ENCODE measurements around the gene CATSPERZ.

Gene CATSPERZ

GRCh38 chr11:64342869-64343745 lies 42.9 kb downstream of the CATSPERZ start:
- DNase-seq = no peak

GRCh38 chr11:64343767-64344559 lies 43.8 kb downstream of the CATSPERZ start:
- DNase-seq = no peak

- DNase-seq = no peak
These were observed 44.6 kb downstream of the CATSPERZ start for GRCh38 chr11:64344787-64345186.

GRCh38 chr11:64347193-64347867 lies 47.2 kb downstream of the CATSPERZ start:
- DNase-seq = no peak

DNA sequence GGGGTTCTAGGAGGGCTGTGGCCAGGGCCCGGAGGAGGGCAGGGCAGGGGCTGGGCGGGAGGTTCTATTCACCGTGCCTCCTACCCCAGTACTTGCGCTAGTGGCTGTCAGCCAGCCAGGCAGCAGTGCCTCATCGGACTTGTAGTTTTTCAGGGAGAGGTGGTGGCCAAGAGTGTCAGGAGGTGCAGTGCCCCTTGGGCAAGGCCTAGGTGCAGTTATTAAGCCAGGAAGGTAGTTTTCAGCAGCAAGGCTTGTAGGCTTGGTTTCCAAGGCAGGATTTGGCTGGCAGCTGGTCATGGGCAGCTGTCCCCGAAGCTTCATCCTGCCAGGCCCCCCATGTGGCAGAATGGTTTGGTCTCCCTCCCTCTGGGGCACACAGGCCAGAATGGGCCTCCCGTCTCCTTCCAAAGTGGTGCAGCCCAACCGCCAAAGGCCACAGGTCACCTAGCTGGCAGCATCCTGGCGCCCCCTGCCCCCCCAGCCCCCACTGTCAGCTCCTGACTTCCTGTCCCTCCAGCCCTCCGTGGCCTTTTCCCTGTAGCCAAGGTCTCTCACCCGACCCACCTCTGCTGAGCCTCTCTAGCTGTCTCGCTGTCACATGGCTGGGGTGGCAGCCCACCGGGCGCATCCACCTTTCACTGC lies 48.3 kb downstream of the CATSPERZ start:
- DNase-seq = peak; percentile 77 to 80

GRCh38 chr11:64349025-64349387 lies 48.8 kb downstream of the CATSPERZ start:
- no peak for DNase-seq

DNA sequence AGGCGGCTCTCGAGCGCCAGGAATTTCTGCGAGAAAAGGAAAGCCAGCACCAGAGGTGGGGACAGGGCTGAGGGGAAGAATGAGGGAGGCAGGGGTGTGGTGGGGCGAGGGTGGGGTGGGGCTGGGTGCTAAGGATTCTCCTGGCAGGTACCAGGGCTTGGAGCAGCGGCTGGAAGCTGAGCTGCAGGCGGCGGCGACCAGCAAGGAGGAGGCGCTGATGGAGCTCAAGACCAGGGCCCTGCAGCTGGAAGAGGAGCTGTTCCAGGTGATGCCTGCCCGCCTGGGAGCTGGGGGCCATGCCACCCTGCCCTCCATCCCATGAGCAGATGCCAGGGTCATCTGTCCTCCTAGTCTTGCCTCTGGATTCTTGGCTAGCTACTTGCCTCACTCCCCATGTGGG lies 49.2 kb downstream of the CATSPERZ start:
- no peak for DNase-seq

GRCh38 chr11:64351136-64351631 lies 51.0 kb downstream of the CATSPERZ start:
- no peak for DNase-seq

GRCh38 chr11:64352099-64352994 lies 52.2 kb downstream of the CATSPERZ start:
- DNase-seq = no peak

DNA sequence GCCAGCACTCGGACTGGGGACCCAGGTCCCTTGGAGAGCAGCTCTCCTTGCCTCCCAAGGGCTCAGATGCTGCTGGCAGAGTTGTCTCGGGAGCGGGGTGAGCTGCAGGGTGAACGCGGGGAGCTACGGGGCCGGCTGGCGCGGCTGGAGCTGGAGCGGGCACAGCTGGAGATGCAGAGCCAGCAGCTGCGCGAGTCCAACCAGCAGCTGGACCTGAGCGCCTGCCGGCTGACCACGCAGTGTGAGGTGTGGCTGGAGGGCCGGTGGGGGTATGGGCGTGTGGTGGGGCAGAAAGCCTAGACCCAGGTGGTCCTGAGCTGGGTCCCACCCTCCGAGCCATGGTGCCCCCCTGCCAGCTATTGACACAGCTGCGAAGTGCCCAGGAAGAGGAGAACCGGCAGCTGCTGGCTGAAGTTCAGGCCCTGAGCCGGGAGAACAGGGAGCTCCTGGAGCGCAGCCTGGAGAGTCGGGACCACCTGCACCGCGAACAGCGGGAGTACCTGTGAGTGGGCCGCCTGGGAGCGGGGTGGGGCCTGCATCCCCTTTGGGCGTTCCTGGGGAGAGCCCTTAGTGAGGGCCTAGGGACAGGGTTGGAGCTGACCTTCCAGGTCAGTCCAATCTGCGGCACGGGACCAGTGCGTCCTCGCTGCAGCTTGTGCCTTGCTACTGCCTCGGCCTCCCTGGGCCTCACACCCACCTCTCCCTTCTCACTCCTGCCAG lies 53.0 kb downstream of the CATSPERZ start:
- no peak for DNase-seq

DNA sequence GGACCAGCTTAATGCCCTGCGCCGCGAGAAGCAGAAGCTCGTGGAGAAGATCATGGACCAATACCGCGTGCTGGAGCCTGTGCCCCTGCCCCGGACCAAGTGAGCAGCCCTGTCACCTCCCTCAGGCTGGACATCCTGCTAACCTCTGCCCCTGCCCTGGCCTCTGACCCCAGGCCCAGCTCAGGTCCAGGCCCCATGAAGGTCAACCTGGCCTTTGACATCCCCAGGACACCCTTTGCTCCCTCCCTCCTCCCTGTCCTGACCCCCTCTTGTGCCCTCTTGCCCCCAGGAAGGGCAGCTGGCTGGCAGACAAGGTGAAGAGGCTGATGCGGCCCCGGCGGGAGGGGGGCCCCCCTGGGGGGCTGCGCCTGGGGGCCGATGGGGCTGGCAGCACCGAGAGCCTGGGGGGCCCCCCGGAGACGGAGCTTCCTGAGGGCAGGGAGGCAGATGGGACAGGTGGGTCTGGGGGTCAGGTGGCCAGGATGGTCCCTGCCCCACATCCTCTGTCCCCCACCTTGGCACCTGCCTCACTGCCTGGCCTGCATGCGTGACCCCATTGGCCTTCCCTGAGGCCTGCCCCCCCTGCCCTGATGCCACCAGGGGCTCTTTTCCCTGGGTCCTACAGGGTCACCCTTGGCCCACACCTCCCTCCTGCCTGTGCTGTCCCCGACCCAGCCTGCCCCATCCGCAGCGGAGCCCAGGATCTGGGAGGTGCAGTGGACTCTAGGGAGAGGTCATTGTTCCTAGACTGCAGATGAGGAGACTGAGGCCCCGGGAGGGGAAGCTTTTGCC lies 53.8 kb downstream of the CATSPERZ start:
- DNase-seq = no peak
